Activated T-helper 1 cell treated with anti-CD3 and anti-CD28 coated beads, Interleukin-12 subunit alpha, Interleukin-12 subunit beta, Interleukin-2, Interleukin-4 antibody, amounts not matched to agents 30 ng/mL and 10 ng/mL and 1 ng/mL, durations not matched to agents 14 hours and 24 hours and 36 hours (primary cell): ENCODE results near the gene FBXL13. TPM values are rescaled to one million over a fixed set of nuclear protein-coding genes. Genes with fewer than 3 reads are reported as not detected.
"Not testable (repeated sequence)": the region's sequence is repeated elsewhere in the genome, so short reads cannot be mapped to it uniquely, and the experiment has no call there.

Source experiments
- DNase-seq: peaks from one replicate; pipeline ENCODE4 v3.0.0; 2021; ENCODE audit warnings: low spot score
- H3K27ac Mint-ChIP-seq: one replicate; pipeline ENCODE4 v1.8.0; 2021; ENCODE audit warnings: mild to moderate bottlenecking, mixed read lengths
- H3K27me3 Mint-ChIP-seq: one replicate; pipeline ENCODE4 v1.8.0; 2022; ENCODE audit warnings: mild to moderate bottlenecking, moderate library complexity, mixed read lengths; ENCODE audit not compliant: insufficient read depth
- H3K36me3 Mint-ChIP-seq: one replicate; pipeline ENCODE4 v1.8.0; 2021; ENCODE audit warnings: low read depth, mixed read lengths
- H3K4me1 Mint-ChIP-seq: one replicate; pipeline ENCODE4 v1.8.0; 2021; ENCODE audit warnings: low read depth, mixed read lengths
- H3K4me3 Mint-ChIP-seq: one replicate; pipeline ENCODE4 v1.8.0; 2021; ENCODE audit warnings: mild to moderate bottlenecking, moderate library complexity, mixed read lengths
- H3K9me3 Mint-ChIP-seq: one replicate; pipeline ENCODE4 v1.8.0; 2021; ENCODE audit warnings: mixed read lengths
- intact Hi-C: fragments of 100-400 bp; cut with micrococcal nuclease; formaldehyde crosslinking; loops from one replicate; pipeline ENCODE4 v1.15.1; 2024
- total RNA-seq: library from RNA; stranded (reverse); gene quantifications from 2 replicates; pipeline ENCODE4 v1.2.3, GENCODE V29; 2022

The FBXL13 gene
- total RNA-seq = 0.34 and 0.54 TPM in 2 replicates

DNA sequence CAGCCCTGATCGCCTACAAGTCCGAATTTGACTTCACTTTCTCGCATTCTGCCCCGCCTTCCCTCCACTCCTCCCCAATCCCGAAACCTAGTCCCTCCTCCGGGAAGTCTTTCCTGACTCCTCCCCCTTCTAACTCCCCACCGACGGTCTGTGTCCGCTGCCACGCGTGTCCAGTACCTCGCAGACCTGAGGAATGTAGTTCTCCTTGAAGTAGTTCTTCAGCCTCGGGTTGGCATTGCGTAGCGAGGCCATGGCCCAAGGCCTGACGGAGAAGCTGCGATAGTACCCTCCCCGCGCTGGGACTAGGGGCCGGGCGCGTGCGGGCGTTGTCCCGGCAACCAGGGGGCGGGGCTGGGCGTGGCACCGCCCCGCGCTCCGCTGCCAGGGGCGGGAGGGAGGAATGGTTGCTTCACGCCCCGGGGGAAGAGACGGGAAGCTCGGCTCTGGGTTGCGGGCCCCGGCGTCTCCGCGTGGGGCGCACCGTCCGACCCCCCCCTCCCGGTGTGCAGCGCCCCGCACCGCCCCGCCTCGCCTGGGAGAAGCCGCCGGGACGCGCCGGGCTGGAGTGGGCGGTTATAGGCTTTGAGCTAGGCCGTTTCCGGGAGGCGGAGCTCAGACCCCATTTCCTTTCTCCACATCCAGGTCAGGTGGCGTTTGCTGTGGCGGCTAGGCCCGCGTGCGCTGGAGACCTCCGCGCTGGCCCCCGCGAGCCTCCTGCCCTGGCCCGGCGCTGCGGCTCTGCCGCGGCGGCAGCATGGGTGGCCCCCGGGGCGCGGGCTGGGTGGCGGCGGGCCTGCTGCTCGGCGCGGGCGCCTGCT lies at the start of gene FBXL13, which contains the start of gene ARMC10:
Gene FBXL13 (minus strand): TSS at position 278 of the 818 bp plus-strand sequence.
Gene ARMC10 (plus strand): TSS at position 622 of the 818 bp plus-strand sequence. CDS start 133 bp downstream, at position 755.
- peaks cover 6% of the 10 kb centered on the region for H3K36me3 Mint-ChIP-seq
- intact Hi-C loops = loop anchor here (1.0 to 5.0 kb wide), 9 partner anchors 14 to 1987 kb away; partner anchors contain the start of genes DNAJC2, FAM185A, NAPEPLD and ORC5
- H3K4me3 Mint-ChIP-seq = peak within 1 kb of the TSS; percentile 98
- peaks cover 27% of the 10 kb centered on the region for H3K4me1 Mint-ChIP-seq
- peak; percentile 84 for DNase-seq
- H3K9me3 Mint-ChIP-seq = no peaks in the 10 kb centered on the region
- peak within 1 kb of the TSS; percentile 94 for H3K27ac Mint-ChIP-seq
- no peaks in the 10 kb centered on the region for H3K27me3 Mint-ChIP-seq

DNA sequence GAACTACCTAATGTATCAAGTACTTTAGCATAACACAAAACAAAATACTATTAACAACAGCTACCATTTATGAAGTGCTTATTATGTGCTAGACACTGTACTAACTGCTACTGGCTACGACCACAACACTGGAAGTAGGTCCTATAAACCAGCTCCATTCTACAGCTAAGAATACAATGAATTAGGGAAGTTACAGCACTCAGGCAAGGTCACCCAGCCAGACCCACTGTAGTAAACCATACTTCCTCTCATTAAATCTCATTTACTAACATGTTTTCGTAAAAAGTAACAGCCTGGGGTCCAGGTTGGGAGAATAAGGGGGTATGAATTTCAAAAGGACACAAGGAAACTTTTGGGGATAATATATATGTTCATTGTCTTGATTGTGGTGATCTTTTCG lies 48.9 kb upstream of the FBXL13 start:
- Mint-ChIP-seq H3K27ac (no peak overlapping the region), H3K27me3 (no peaks in the 10 kb centered on the region), H3K4me1 (peaks cover 6% of the 10 kb centered on the region), H3K4me3 (no peak overlapping the region), H3K9me3 (no peaks in the 10 kb centered on the region), H3K36me3 (peaks cover 28% of the 10 kb centered on the region)
- DNase-seq = no peak
- intact Hi-C loops = no loop called here

DNA sequence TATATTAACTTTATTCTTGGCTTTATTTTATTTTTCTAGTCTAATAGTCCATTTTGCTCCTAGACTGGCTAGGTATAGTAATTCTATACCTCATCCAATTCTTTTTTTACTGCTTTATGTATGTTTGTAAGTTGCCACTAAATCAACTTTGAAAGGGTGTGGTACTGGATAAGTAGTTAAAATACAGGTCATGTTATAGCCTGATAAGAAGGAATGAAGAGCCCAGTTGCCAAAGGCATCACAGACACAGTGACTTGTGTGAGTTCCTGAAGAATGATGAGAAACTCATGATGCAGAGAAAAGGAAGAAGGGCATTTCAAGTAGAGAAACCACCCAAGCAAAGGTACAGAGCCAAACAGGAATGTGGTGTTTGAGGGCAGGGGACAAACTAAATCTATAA lies 47.0 kb upstream of the FBXL13 start:
- intact Hi-C loops = no loop called here
- Mint-ChIP-seq H3K9me3 (no peaks in the 10 kb centered on the region), H3K4me1 (no peaks in the 10 kb centered on the region), H3K27ac (no peak overlapping the region), H3K27me3 (no peaks in the 10 kb centered on the region), H3K36me3 (peaks cover 17% of the 10 kb centered on the region), H3K4me3 (no peak overlapping the region)
- DNase-seq = no peak

DNA sequence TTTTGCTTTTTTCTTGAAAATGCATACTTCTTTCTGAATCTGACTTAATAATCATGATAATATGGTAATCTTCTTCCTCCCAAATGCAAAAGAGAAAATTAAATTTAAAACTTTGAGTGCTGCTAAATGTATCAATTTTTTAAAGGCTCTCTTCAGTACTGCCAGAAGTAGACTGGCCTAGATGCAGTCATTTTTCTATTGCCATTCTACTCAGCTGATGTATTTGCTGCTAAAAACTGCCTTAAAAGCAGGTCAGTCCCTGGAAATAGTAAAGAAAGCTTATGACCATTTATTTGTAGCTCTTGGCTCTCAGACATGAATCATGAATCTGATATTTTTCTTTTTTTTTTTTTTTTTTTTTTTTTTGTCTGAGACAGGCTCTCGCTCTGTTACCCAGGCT lies 45.8 kb upstream of the FBXL13 start:
- peaks cover 17% of the 10 kb centered on the region for H3K36me3 Mint-ChIP-seq
- H3K9me3 Mint-ChIP-seq = no peaks in the 10 kb centered on the region
- no peak overlapping the region for H3K4me3 Mint-ChIP-seq
- no peaks in the 10 kb centered on the region for H3K27me3 Mint-ChIP-seq
- DNase-seq = no peak
- no peak overlapping the region for H3K27ac Mint-ChIP-seq
- H3K4me1 Mint-ChIP-seq = no peaks in the 10 kb centered on the region
- intact Hi-C loops = no loop called here

DNA sequence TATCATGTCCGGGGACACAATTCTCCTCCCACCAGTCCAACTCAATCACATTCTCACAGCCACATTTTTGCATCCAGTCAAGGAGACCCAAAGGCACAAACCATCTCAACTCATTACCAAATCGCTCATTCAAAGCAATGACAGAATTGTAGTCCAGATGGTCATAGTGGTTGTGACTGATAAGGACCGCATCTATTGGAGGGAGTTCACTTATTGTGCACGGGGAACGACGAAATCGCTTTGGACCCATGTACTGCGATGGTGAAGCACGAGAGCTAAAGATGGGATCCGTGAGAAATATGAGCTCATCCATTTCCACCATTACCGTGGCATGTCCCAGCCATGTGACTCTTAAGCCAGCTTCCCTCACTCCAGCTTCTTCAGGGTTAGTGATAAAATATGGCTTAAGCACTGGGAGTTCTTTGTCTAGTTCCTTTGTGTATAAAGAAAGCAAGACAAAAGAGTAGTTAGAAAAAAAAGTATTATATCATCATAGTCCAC lies 45.2 kb upstream of the FBXL13 start:
- no peaks in the 10 kb centered on the region for H3K9me3 Mint-ChIP-seq
- peaks cover 21% of the 10 kb centered on the region for H3K36me3 Mint-ChIP-seq
- intact Hi-C loops = no loop called here
- no peaks in the 10 kb centered on the region for H3K4me1 Mint-ChIP-seq
- no peak for DNase-seq
- H3K27me3 Mint-ChIP-seq = no peaks in the 10 kb centered on the region
- H3K27ac Mint-ChIP-seq = no peak overlapping the region
- no peak overlapping the region for H3K4me3 Mint-ChIP-seq

DNA sequence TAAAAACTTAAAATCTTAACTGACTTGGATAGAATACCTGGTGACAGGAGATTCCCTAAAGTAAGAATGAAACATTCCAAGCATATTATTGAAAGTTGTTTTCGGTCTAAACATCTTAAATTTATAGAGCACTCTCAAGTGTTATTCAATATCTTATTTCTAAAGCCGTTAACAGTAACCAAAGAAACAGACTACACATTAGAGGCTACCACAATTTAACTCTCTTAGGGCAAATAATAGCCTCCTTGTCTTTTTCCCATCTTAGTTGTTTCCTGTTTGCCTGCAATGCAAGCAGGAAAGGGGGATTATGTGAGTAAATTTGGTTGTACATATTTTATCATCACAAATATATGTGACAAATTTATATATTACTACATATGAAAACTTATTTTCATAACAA lies 42.9 kb upstream of the FBXL13 start:
- Mint-ChIP-seq H3K4me3 (no peak overlapping the region), H3K36me3 (peaks cover 26% of the 10 kb centered on the region), H3K27ac (no peak overlapping the region), H3K27me3 (no peaks in the 10 kb centered on the region), H3K4me1 (peaks cover 7% of the 10 kb centered on the region), H3K9me3 (no peaks in the 10 kb centered on the region)
- no peak for DNase-seq
- intact Hi-C loops = no loop called here

DNA sequence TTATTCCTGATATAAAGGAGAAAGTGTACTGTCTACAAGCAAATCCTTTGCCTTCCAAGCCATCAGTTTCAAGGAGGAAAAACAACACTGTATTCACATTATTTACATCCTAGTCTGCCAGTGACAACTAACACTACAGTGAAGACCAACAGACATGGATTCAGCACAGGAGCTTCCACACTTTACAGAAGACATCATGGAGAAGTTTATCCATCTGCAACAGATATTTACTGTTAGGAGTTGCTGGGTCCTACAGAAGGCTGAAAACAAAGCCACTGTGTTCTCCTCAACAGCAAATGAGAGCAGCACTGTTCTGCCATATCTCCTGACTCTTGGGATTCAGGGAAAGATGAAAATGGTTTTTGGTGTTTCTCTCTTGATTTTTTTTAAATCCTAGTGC lies 42.4 kb upstream of the FBXL13 start:
- Mint-ChIP-seq H3K27me3 (no peaks in the 10 kb centered on the region), H3K4me1 (peaks cover 7% of the 10 kb centered on the region), H3K9me3 (no peaks in the 10 kb centered on the region), H3K4me3 (no peak overlapping the region), H3K27ac (no peak overlapping the region), H3K36me3 (peaks cover 24% of the 10 kb centered on the region)
- intact Hi-C loops = no loop called here
- DNase-seq = no peak

DNA sequence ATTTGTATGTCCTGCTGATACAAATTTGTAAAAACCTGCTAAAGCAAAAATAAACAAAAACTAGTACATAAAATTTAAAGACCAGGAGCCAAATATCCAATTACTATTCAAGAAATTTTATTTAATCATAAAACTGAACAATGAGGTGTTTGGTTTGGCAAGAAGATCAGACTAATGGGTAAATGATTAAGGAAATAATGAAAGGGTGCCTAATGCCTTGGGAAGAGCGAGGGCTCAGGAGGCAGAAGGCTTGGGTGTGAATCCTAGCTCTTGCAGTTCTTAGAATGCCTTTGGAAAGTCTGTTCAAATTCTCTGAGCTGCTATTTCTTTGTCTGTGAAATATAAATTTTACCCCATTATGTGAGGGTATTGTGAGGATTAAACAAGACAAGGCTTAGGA lies 41.9 kb upstream of the FBXL13 start:
- H3K27me3 Mint-ChIP-seq = no peaks in the 10 kb centered on the region
- H3K36me3 Mint-ChIP-seq = peaks cover 25% of the 10 kb centered on the region

DNA sequence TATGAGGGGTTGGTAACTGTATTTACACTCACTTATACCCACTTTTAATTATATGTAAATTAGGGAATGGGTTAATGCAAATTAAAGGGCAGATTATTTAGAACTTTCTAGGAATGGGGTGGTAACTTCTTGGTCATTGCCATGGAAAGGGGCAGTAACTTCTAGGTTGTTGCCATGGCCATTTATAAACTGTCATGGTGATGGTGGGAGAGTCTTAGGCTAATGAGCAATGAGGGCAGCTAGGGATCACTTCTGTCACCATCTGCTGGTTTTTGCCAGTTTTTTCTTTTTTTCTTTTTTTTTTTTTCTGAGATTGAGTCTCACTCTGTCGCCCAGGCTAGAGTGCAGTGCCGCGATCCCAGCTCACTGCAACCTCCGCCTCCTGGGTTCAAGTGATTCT lies 41.2 kb upstream of the FBXL13 start:
- Mint-ChIP-seq H3K4me1 (peaks cover 7% of the 10 kb centered on the region), H3K9me3 (peaks cover 6% of the 10 kb centered on the region), H3K27ac (no peak overlapping the region), H3K4me3 (no peak overlapping the region), H3K27me3 (no peaks in the 10 kb centered on the region), H3K36me3 (peaks cover 31% of the 10 kb centered on the region)
- intact Hi-C loops = no loop called here
- no peak for DNase-seq

More for the DNA sequence above, 41.9 kb upstream of the FBXL13 start:
- no peak overlapping the region for H3K4me3 Mint-ChIP-seq
- no peak for DNase-seq
- intact Hi-C loops = no loop called here
- H3K27ac Mint-ChIP-seq = no peak overlapping the region
- peaks cover under 1% of the 10 kb centered on the region for H3K9me3 Mint-ChIP-seq
- H3K4me1 Mint-ChIP-seq = peaks cover 7% of the 10 kb centered on the region

DNA sequence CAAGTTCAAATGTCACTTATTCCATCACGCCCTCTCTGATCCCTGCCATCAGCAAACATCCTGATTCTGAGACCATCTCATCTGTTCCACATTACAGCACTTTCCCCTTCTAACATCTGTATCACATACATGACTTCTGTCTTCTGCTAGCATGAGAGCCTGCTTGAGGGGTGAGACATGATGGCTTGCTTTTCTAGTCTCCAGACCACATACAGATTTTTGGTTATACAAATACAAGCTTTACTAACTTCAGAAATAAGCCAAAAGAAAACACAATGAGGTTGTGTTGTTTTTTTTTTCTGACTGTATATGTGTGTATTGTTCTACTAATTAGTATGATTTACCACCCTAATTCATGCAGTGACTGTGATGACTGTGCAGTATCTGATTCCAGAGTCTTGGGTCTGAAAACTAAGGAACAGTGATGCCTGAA lies 40.0 kb upstream of the FBXL13 start:
- peaks cover 14% of the 10 kb centered on the region for H3K9me3 Mint-ChIP-seq
- peaks cover 39% of the 10 kb centered on the region for H3K36me3 Mint-ChIP-seq
- peaks cover 7% of the 10 kb centered on the region for H3K4me1 Mint-ChIP-seq
- no peak overlapping the region for H3K27ac Mint-ChIP-seq
- peaks cover 4% of the 10 kb centered on the region for H3K27me3 Mint-ChIP-seq
- DNase-seq = no peak
- intact Hi-C loops = no loop called here
- H3K4me3 Mint-ChIP-seq = no peak overlapping the region

DNA sequence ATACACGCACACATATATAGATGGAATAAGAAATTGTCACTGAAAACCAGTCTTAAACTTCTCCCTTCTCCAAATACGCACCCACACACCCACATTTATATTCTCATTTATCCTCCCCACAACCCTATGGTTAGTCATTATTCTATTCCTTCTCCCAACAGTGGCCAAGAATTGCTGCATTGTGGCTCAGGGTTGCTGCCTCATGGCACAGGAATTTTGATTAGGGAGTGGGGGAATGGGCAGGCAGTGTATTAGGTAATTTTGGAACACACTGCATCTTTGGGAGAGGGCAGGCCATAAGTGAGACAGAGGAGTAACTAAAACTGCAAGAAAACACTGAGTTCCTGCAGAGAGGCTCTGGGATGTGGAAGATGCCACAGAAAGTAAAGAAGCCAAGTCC lies 38.6 kb upstream of the FBXL13 start:
- Mint-ChIP-seq H3K4me3 (no peak overlapping the region), H3K27ac (no peak overlapping the region), H3K27me3 (peaks cover 4% of the 10 kb centered on the region), H3K9me3 (peaks cover 21% of the 10 kb centered on the region), H3K4me1 (peaks cover 20% of the 10 kb centered on the region), H3K36me3 (peaks cover 46% of the 10 kb centered on the region)
- intact Hi-C loops = no loop called here
- DNase-seq = no peak

DNA sequence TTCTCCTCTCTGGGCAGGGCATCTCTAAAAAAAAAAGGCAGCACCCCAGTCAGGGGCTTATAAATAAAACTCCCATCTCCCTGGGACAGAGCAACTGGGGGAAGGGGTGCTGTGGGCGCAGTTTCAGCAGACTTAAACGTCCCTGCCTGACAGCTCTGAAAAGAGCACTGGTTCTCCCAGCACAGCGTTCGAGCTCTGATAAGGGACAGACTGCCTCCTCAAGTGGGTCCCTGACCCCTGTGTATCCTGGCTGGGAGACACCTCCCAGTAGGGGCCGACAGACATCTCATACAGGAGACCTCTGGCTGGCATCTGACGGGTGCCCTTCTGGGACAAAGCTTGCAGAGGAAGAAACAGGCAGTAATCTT lies 32.1 kb upstream of the FBXL13 start:
- Mint-ChIP-seq H3K9me3 (peaks cover 21% of the 10 kb centered on the region), H3K4me1 (peaks cover 13% of the 10 kb centered on the region), H3K36me3 (peaks cover 46% of the 10 kb centered on the region)
- DNase-seq, H3K27ac Mint-ChIP-seq, intact Hi-C loops, H3K27me3 Mint-ChIP-seq, H3K4me3 Mint-ChIP-seq: not testable (repeated sequence)

DNA sequence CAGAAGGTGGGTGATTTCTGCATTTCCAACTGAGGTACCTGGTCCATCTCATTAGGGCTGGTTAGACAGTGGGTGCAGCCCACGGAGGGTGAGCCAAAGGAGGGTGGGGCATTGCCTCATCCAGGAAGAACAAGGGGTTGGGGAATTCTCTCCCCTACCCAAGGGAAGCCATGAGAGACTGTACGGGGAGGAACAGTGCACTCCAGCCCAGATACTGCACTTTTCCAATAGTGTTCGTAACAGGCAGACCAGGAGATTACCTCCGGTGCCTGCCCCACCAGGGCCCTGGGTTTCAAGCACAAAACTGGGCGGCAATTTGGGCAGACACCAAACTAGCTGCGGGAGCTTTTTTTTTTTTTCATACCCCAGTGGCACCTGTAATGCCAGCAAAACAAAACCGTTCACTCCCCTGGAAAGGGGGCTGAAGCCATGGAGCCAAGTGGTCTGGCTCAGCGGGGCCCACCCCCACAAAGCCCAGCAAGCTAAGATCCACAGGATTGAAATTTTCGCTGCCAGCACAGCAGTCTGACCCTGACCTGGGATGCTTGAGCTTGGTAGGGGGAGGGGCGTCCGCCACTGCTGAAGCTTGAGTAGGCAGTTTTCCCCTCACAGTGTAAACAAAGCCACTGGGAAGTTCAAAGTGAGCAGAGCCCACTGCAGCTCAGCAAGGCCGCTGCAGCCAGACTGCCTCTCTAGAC lies 31.6 kb upstream of the FBXL13 start:
- peaks cover 13% of the 10 kb centered on the region for H3K4me1 Mint-ChIP-seq
- H3K4me3 Mint-ChIP-seq = no peak overlapping the region
- H3K36me3 Mint-ChIP-seq = peaks cover 42% of the 10 kb centered on the region
- H3K27ac Mint-ChIP-seq = no peak overlapping the region
- peaks cover 4% of the 10 kb centered on the region for H3K27me3 Mint-ChIP-seq
- no peak for DNase-seq
- intact Hi-C loops = no loop called here
- peaks cover 18% of the 10 kb centered on the region for H3K9me3 Mint-ChIP-seq
